HG03103 (cell line): ENCODE measurements around the gene SPNS2.

Experiments
- ATAC-seq: cut with Tn5 transposase; IDR thresholded peaks from one replicate; pipeline ENCODE4 v1.9.1; 2021; ENCODE audit warnings: low read depth; ENCODE audit not compliant: unreplicated experiment

Gene SPNS2

GRCh38 chr17:4498461-4499397 lies at the start of gene SPNS2:
SPNS2 (plus strand) TSS chr17:4498881; CDS start chr17:4499048, 167 bp downstream.
- no peak for ATAC-seq

GRCh38 chr17:4449736-4450135 lies 48.9 kb upstream of the SPNS2 start:
- ATAC-seq, result no peak

- no peak for ATAC-seq
Observed at GRCh38 chr17:4450710-4451316, 47.9 kb upstream of the SPNS2 start.

- no peak for ATAC-seq
Observed at GRCh38 chr17:4453812-4454591, 44.7 kb upstream of the SPNS2 start.

- no peak for ATAC-seq
Observed at GRCh38 chr17:4460661-4461060, 38.0 kb upstream of the SPNS2 start.

- no peak for ATAC-seq
Observed at GRCh38 chr17:4463818-4464476, 34.7 kb upstream of the SPNS2 start.

GRCh38 chr17:4465786-4466185 lies 32.9 kb upstream of the SPNS2 start:
- ATAC-seq, result no peak

- no peak for ATAC-seq
Observed at GRCh38 chr17:4467287-4467686, 31.4 kb upstream of the SPNS2 start.

- no peak for ATAC-seq
Observed at GRCh38 chr17:4469552-4469951, 29.1 kb upstream of the SPNS2 start.

GRCh38 chr17:4472286-4472685 lies 26.4 kb upstream of the SPNS2 start:
- no peak for ATAC-seq

- no peak for ATAC-seq
Observed at GRCh38 chr17:4474093-4474492, 24.6 kb upstream of the SPNS2 start.

- ATAC-seq, result no peak
Observed at GRCh38 chr17:4475001-4475400, 23.7 kb upstream of the SPNS2 start.

GRCh38 chr17:4475463-4475862 lies 23.2 kb upstream of the SPNS2 start:
- no peak for ATAC-seq

GRCh38 chr17:4476017-4476416 lies 22.7 kb upstream of the SPNS2 start:
- no peak for ATAC-seq

GRCh38 chr17:4476511-4477070 lies 22.1 kb upstream of the SPNS2 start:
- ATAC-seq, result no peak

- ATAC-seq, result no peak
Observed at GRCh38 chr17:4477255-4477791, 21.4 kb upstream of the SPNS2 start.

GRCh38 chr17:4478318-4478830 lies 20.3 kb upstream of the SPNS2 start:
- ATAC-seq, result no peak

GRCh38 chr17:4479340-4479981 lies 19.2 kb upstream of the SPNS2 start:
- ATAC-seq, result no peak

GRCh38 chr17:4479982-4480751 lies 18.5 kb upstream of the SPNS2 start:
- ATAC-seq, result no peak
